OCI-LY7 (cell line): ENCODE results near the gene FMN1. TPM values are rescaled to one million over a fixed set of nuclear protein-coding genes. Genes with fewer than 3 reads are reported as not detected.

Experiments
- BruUV-seq: library from RNA; stranded (reverse); fragments of 400-500 nt; replicated peaks from 2 replicates; lab custom pipeline; 2021; lab: Mats Ljungman, UMichigan
- CTCF ChIA-PET: fragments of 300-600 bp; sonication (Branson Sonifier 250); formaldehyde crosslinking; loops from one replicate; lab custom pipeline; 2022; ENCODE audit warnings: antibody characterized with exemption; ENCODE audit not compliant: unreplicated experiment; lab: Charles Lee
- POLR2A ChIA-PET: fragments of 300-600 bp; sonication (Branson Sonifier 250); formaldehyde crosslinking; loops from one replicate; lab custom pipeline; 2022; ENCODE audit warnings: antibody characterized with exemption; lab: Charles Lee
- DNase-seq: peaks from one replicate; pipeline ENCODE4 v3.0.0-alpha.2; 2015; ENCODE audit warnings: low spot score
- H2AFZ ChIP-seq: fragments of 200-600 bp; sonication (generic), shearing (Covaris generic); 2 replicates; pipeline ENCODE4 v1.6.1; 2014; ENCODE audit warnings: mild to moderate bottlenecking, antibody characterized with exemption, low read length, moderate library complexity
- H3K27ac ChIP-seq: fragments of 200-600 bp; sonication (generic); 2 replicates; pipeline ENCODE4 v1.5.1; 2014; ENCODE audit warnings: mixed run types, low read depth, mild to moderate bottlenecking, moderate library complexity, low read length, inconsistent platforms; ENCODE audit not compliant: poor library complexity, severe bottlenecking
- H3K36me3 ChIP-seq: fragments of 200-600 bp; sonication (generic); 2 replicates; pipeline ENCODE4 v1.6.1; 2014; ENCODE audit warnings: mild to moderate bottlenecking, antibody characterized with exemption, low read length, moderate library complexity, mixed read lengths; ENCODE audit not compliant: insufficient read depth
- H3K4me1 ChIP-seq: fragments of 200-600 bp; sonication (generic); 2 replicates; pipeline ENCODE4 v1.5.1; 2014; ENCODE audit warnings: mild to moderate bottlenecking, low read length; ENCODE audit not compliant: insufficient read depth, poor library complexity, severe bottlenecking
- H3K4me2 ChIP-seq: fragments of 200-600 bp; sonication (generic); 2 replicates; pipeline ENCODE4 v1.6.1; 2014; ENCODE audit warnings: mild to moderate bottlenecking, low read length
- H3K4me3 ChIP-seq: fragments of 200-600 bp; sonication (generic); 2 replicates; pipeline ENCODE4 v1.5.1; 2014; ENCODE audit warnings: mild to moderate bottlenecking, low read depth, low read length; ENCODE audit not compliant: poor library complexity, severe bottlenecking
- H3K79me2 ChIP-seq: fragments of 200-600 bp; sonication (generic); 2 replicates; pipeline ENCODE4 v1.6.1; 2016; ENCODE audit warnings: low read depth, mild to moderate bottlenecking, low read length, moderate library complexity, mixed read lengths; ENCODE audit not compliant: insufficient read depth
- H3K9me2 ChIP-seq: fragments of 200-600 bp; sonication (generic); 2 replicates; pipeline ENCODE4 v1.6.1; 2016; ENCODE audit warnings: mild to moderate bottlenecking, low read length, mixed read lengths; ENCODE audit not compliant: insufficient read depth
- H3K9me3 ChIP-seq: fragments of 200-600 bp; sonication (generic); 2 replicates; pipeline ENCODE4 v1.6.1; 2014; ENCODE audit warnings: mild to moderate bottlenecking, mixed run types, low read length, mixed read lengths
- H4K20me1 ChIP-seq: fragments of 200-600 bp; sonication (generic); 2 replicates; pipeline ENCODE4 v1.6.1; 2014; ENCODE audit warnings: mild to moderate bottlenecking, antibody characterized with exemption, low read length, moderate library complexity, mixed read lengths; ENCODE audit not compliant: insufficient read depth
- EZH2phosphoT487 ChIP-seq: fragments of 200-600 bp; sonication (generic); IDR thresholded peaks from 2 replicates; pipeline ENCODE4 v1.6.1; 2018; ENCODE audit warnings: low read depth, borderline replicate concordance, mild to moderate bottlenecking, mixed run types, antibody characterized with exemption, low read length, moderate library complexity, mixed read lengths
- intact Hi-C: fragments of 100-400 bp; cut with micrococcal nuclease; formaldehyde crosslinking; loops from one replicate; pipeline ENCODE4 v1.10.0; 2022; ENCODE audit not compliant: unreplicated experiment
- total RNA-seq, 2 experiments: library from RNA; depleted of rRNA in 1 of 2; stranded (reverse); fragments of >200 nt in 1 of 2; shearing (Covaris generic) in 1 of 2; gene quantifications; 2 replicates each; pipeline ENCODE4 v1.2.3, GENCODE V29; 2014 to 2022
- TF ChIP-seq, protein P1 (sequence below): fragments of 200-600 bp; sonication (generic); conservative IDR thresholded peaks from 2 replicates; pipeline ENCODE4 v1.5.1; 2014; ENCODE audit warnings: mild to moderate bottlenecking, antibody characterized with exemption, low read length, moderate library complexity, mixed read lengths

FMN1 gene
- total RNA-seq, 2 experiments from 2014 or later, result 3.2 to 4.2 TPM

DNA sequence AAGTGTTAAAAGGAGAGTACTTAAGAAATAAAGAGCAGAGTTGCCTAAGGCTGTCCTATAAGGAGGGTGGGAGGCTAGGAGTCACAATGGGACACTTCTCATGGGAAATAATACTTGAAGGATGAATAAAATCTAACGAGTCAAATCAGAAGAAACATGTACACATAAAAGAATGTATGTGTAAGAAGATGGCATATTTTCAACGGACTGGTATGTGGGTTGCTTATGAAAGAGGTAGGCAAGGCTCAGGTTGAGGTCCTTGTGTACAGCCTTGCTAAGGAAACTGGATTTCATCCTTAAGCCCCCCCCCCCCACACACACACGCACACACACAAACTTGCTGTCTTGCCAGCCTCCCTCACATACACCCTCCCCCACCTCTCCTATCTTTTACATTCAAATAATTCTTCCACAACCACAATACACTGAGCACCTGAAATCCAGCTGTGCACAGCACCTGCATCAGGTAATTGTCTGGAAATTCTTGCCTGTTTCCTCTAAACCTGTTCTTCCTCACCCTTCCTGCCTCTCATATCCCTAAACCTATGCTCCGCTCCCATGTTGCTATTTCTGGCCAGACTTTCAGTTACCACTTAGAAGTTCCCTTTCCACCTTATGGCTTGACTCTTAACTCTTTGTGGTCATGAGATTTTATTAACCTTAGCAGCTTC, 79.2 kb downstream of the FMN1 start:
- Histone ChIP-seq H4K20me1 (no peaks in the 10 kb centered on the region), H3K9me3 (no peaks in the 10 kb centered on the region), H3K9me2 (no peaks in the 10 kb centered on the region), H3K4me2 (no peak overlapping the region), H3K4me3 (no peak overlapping the region), H3K36me3 (no peaks in the 10 kb centered on the region), H2AFZ (no peak overlapping the region), H3K79me2 (no peaks in the 10 kb centered on the region), H3K27ac (no peak overlapping the region), H3K4me1 (no peaks in the 10 kb centered on the region)
- DNase-seq, result no peak
- no TSS peak for BruUV-seq
- intact Hi-C loops, result no loop called here
- ChIA-PET POLR2A (no interaction called here), CTCF (no interaction called here)
- no peak for TF ChIP-seq EZH2phosphoT487
- TF ChIP-seq, protein P1, sequence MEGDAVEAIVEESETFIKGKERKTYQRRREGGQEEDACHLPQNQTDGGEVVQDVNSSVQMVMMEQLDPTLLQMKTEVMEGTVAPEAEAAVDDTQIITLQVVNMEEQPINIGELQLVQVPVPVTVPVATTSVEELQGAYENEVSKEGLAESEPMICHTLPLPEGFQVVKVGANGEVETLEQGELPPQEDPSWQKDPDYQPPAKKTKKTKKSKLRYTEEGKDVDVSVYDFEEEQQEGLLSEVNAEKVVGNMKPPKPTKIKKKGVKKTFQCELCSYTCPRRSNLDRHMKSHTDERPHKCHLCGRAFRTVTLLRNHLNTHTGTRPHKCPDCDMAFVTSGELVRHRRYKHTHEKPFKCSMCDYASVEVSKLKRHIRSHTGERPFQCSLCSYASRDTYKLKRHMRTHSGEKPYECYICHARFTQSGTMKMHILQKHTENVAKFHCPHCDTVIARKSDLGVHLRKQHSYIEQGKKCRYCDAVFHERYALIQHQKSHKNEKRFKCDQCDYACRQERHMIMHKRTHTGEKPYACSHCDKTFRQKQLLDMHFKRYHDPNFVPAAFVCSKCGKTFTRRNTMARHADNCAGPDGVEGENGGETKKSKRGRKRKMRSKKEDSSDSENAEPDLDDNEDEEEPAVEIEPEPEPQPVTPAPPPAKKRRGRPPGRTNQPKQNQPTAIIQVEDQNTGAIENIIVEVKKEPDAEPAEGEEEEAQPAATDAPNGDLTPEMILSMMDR, result no peak

DNA sequence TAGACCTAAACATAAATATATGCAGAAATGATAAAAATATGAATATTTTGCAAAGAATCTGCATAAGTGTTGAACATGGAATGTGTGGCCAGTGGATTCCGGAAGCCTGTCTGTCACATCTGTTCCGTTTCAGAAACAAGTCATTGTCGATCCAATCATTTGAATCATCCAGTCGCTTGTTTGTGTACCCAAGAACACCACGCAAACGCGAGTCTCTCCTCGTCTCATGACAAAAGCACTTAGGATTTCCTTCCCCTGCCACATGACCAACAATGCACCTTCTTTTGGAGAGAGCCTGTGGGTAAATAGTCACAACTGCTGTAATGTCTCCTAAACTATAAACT, 80.2 kb downstream of the FMN1 start:
- no TSS peak for BruUV-seq
- ChIA-PET POLR2A (no interaction called here), CTCF (no interaction called here)
- Histone ChIP-seq H3K27ac (no peak overlapping the region), H3K36me3 (no peaks in the 10 kb centered on the region), H3K9me2 (no peaks in the 10 kb centered on the region), H2AFZ (no peak overlapping the region), H3K4me2 (no peak overlapping the region), H3K9me3 (no peaks in the 10 kb centered on the region), H3K4me1 (no peaks in the 10 kb centered on the region), H3K79me2 (no peaks in the 10 kb centered on the region), H3K4me3 (no peak overlapping the region), H4K20me1 (no peaks in the 10 kb centered on the region)
- no peak for TF ChIP-seq EZH2phosphoT487
- TF ChIP-seq, protein P1, result no peak
- intact Hi-C loops, result no loop called here
- no peak for DNase-seq

DNA sequence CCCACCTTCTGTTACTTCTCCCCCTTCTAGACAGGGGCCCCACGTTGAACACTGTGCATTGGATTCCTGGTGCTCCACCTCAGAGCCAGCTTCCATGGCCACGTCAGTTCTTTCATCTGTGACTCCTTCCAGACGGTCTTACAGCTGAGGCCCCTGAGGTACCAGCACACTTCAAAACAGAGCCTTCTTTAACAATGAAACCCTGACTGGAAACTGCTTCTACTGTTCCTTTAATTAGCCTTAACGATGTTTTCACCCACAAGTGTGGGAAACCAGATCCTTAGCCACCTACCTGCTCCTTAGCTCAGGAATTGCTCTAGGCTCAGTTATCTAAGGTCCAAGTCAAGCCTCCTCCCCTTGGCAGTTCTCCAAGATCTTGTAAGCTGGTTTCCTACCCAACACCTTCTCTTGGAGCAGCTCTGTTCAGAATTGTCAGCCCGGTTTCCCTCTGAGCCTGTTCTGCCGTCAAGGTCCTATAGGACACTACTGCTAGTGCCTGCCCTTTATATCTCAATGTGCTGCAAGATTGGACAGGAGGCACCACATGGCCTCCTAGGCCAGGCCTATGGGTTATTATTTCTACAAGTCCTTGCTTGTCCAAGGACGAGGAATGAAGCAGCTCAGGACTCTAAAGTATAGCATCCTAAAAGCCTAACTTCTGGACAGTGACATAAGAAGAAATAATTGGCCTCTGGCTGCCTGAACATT, 80.7 kb downstream of the FMN1 start:
- no TSS peak for BruUV-seq
- H3K4me3 ChIP-seq, result no peak overlapping the region

More for the DNA sequence above, 80.7 kb downstream of the FMN1 start:
- no peak overlapping the region for H3K27ac ChIP-seq
- H3K4me1 ChIP-seq, result no peaks in the 10 kb centered on the region
- H4K20me1 ChIP-seq, result no peaks in the 10 kb centered on the region
- no peaks in the 10 kb centered on the region for H3K9me3 ChIP-seq
- H3K9me2 ChIP-seq, result no peaks in the 10 kb centered on the region
- DNase-seq, result no peak
- POLR2A ChIA-PET, result no interaction called here
- no peak overlapping the region for H3K4me2 ChIP-seq
- CTCF ChIA-PET, result no interaction called here
- intact Hi-C loops, result no loop called here
- H2AFZ ChIP-seq, result no peak overlapping the region
- no peaks in the 10 kb centered on the region for H3K79me2 ChIP-seq
- TF ChIP-seq, protein P1, result no peak
- no peak for TF ChIP-seq EZH2phosphoT487
- no peaks in the 10 kb centered on the region for H3K36me3 ChIP-seq
